ENCODE data around the gene RTF1. TPM values are rescaled to one million over a fixed set of nuclear protein-coding genes. Genes with fewer than 3 reads are reported as not detected.

RTF1 gene
- polyA plus RNA-seq, 2 of the 4 experiments (the other 2 are of a cell fraction), result 21.1 to 22.8 TPM

DNA sequence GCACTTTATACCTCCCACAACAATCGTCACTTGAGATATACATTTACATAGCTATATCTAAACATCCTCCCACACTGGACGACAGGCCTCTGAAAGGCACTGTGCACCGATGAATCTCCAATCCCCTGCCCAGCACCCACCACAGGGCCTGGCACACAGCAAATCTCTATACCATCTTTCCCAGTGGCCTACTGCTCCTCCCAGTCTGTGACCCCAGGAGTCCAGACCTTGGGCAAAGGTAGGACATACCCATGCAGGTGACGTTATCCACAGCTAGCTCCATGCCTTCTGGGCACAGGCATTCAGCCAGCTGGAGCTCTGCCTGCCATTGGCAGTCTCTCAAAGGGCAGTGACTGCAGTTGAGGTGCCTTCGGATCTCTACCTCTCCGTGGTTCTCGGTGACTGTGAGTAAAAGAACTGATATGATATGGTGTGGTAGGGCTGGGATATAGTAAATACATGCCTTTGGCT is 91.0 kb downstream of the RTF1 start:
- Histone ChIP-seq H3K4me1 (no peaks in the 10 kb centered on the region), H3K27ac (no peak overlapping the region), H3K9me3 (no peaks in the 10 kb centered on the region), H3K4me2 (no peak overlapping the region), H3K4me3 (no peak overlapping the region)
- DNase-seq (ENCODE audit: low read depth in 1 of 2, low spot score in 1 of 2) (no peak), ATAC-seq (no peak), FAIRE-seq (no peak)
- CTCF ChIA-PET, result interaction anchor here (1.1 kb wide), 1 partner anchor 20 kb away, joined by 3 read pairs; no protein-coding TSS in a partner anchor
- POLR2A ChIA-PET, result no interaction called here
- no peak for TF ChIP-seq ZFP36 (IDR thresholded peaks at IDR 0.05; ENCODE audit: borderline replicate concordance, partially characterized antibody)
- TF ChIP-seq RARB (CRISPR knock-in tag; IDR thresholded peaks at IDR 0.05), result no peak
- no peak for TF ChIP-seq POLR2AphosphoS2 (conservative IDR thresholded peaks at IDR 0.05; ENCODE audit: low read length)
- no peak for TF ChIP-seq RNF2 (IDR thresholded peaks at IDR 0.05; ENCODE audit: borderline replicate concordance, low read depth)
- TF ChIP-seq TFCP2L1 (CRISPR knock-in tag; IDR thresholded peaks at IDR 0.05), result no peak
- TF ChIP-seq HOXB5 (CRISPR knock-in tag; IDR thresholded peaks at IDR 0.05), result no peak
- TF ChIP-seq NPAS2 (CRISPR knock-in tag; IDR thresholded peaks at IDR 0.05; ENCODE audit: borderline replicate concordance), result no peak
- TF ChIP-seq POLR2A (IDR thresholded peaks at IDR 0.05; ENCODE audit: low read length), result no peak
- no peak for TF ChIP-seq EHF (CRISPR knock-in tag; IDR thresholded peaks at IDR 0.05)
- no peak for TF ChIP-seq ZSCAN20 (CRISPR knock-in tag; IDR thresholded peaks at IDR 0.05)
- TF ChIP-seq PBX3 (IDR thresholded peaks at IDR 0.05), result no peak
- no peak for TF ChIP-seq RAD21 (conservative IDR thresholded peaks at IDR 0.05 in 1 of 2, IDR thresholded peaks at IDR 0.05 in 1 of 2)
- no peak for TF ChIP-seq CEBPB (IDR thresholded peaks at IDR 0.05)
- TF ChIP-seq, protein P1, sequence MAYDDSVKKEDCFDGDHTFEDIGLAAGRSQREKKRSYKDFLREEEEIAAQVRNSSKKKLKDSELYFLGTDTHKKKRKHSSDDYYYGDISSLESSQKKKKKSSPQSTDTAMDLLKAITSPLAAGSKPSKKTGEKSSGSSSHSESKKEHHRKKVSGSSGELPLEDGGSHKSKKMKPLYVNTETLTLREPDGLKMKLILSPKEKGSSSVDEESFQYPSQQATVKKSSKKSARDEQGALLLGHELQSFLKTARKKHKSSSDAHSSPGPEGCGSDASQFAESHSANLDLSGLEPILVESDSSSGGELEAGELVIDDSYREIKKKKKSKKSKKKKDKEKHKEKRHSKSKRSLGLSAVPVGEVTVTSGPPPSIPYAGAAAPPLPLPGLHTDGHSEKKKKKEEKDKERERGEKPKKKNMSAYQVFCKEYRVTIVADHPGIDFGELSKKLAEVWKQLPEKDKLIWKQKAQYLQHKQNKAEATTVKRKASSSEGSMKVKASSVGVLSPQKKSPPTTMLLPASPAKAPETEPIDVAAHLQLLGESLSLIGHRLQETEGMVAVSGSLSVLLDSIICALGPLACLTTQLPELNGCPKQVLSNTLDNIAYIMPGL (CRISPR knock-in tag; IDR thresholded peaks at IDR 0.05; ENCODE audit: borderline replicate concordance), result no peak
- TF ChIP-seq, protein P2, sequence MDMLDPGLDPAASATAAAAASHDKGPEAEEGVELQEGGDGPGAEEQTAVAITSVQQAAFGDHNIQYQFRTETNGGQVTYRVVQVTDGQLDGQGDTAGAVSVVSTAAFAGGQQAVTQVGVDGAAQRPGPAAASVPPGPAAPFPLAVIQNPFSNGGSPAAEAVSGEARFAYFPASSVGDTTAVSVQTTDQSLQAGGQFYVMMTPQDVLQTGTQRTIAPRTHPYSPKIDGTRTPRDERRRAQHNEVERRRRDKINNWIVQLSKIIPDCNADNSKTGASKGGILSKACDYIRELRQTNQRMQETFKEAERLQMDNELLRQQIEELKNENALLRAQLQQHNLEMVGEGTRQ (IDR thresholded peaks at IDR 0.05), result no peak
- TF ChIP-seq MYC (IDR thresholded peaks at IDR 0.05; ENCODE audit: borderline replicate concordance, low read length), result no peak
- WGBS (ENCODE audit: missing lambda C conversion rate), result 64% methylated on average over 7 of the region's 7 CpGs

- WGBS (ENCODE audit: missing lambda C conversion rate), result 83% methylated on average over 7 of the region's 7 CpGs
- no peak for ATAC-seq
- no peak for TF ChIP-seq HEYL (CRISPR knock-in tag; IDR thresholded peaks at IDR 0.05)
- Histone ChIP-seq H3K4me3 (no peak overlapping the region), H3K4me1 (no peaks in the 10 kb centered on the region), H3K27ac (no peak overlapping the region), H3K9me3 (no peaks in the 10 kb centered on the region), H3K4me2 (no peak overlapping the region)
- POLR2A ChIA-PET, result no interaction called here
- CTCF ChIA-PET, result interaction anchor here (0.6 kb wide), 1 partner anchor 100 kb away, joined by 3 read pairs; no protein-coding TSS in a partner anchor
- no peak for FAIRE-seq
- DNase-seq (ENCODE audit: low read depth in 1 of 2, low spot score in 1 of 2), result no peak
Observed at GRCh38 chr15:41510728-41511127, 93.8 kb downstream of the RTF1 start.

- no peak overlapping the region for H3K27ac ChIP-seq
- POLR2A ChIA-PET, result no interaction called here
- H3K9me3 ChIP-seq, result no peaks in the 10 kb centered on the region
- H3K4me1 ChIP-seq, result no peaks in the 10 kb centered on the region
- no peak for FAIRE-seq
- CTCF ChIA-PET, result no interaction called here
- WGBS (ENCODE audit: missing lambda C conversion rate), result 93% methylated on average over 18 of the region's 56 CpGs
- ATAC-seq, result no peak
- no peak overlapping the region for H3K4me3 ChIP-seq
- no peak for DNase-seq (ENCODE audit: low read depth in 1 of 2, low spot score in 1 of 2)
- H3K4me2 ChIP-seq, result no peak overlapping the region
- TF ChIP-seq ESRRA (IDR thresholded peaks at IDR 0.05; ENCODE audit: borderline replicate concordance, low read length), result no peak
- TF ChIP-seq KDM5A (IDR thresholded peaks at IDR 0.05), result no peak
- no peak for TF ChIP-seq SMC3 (IDR thresholded peaks at IDR 0.05)
- TF ChIP-seq TFCP2L1 (CRISPR knock-in tag; IDR thresholded peaks at IDR 0.05), result no peak
- TF ChIP-seq PHF8 (IDR thresholded peaks at IDR 0.05; ENCODE audit: borderline replicate concordance, low read depth), result no peak
- no peak for TF ChIP-seq TP53 (CRISPR knock-in tag; IDR thresholded peaks at IDR 0.05)
- no peak for TF ChIP-seq BCL3 (IDR thresholded peaks at IDR 0.05)
- TF ChIP-seq ZC3H11A (IDR thresholded peaks at IDR 0.05), result no peak
- no peak for TF ChIP-seq RAD21 (conservative IDR thresholded peaks at IDR 0.05 in 1 of 2, IDR thresholded peaks at IDR 0.05 in 1 of 2)
- TF ChIP-seq SREBF2 (IDR thresholded peaks at IDR 0.05), result no peak
- TF ChIP-seq CTCF (IDR thresholded peaks at IDR 0.05), result no peak
- TF ChIP-seq CHD4 (IDR thresholded peaks at IDR 0.05; ENCODE audit: borderline replicate concordance), result no peak
- TF ChIP-seq ZSCAN20 (CRISPR knock-in tag; IDR thresholded peaks at IDR 0.05), result no peak
- no peak for TF ChIP-seq EP300 (IDR thresholded peaks at IDR 0.05)
Observed at GRCh38 chr15:41511331-41511898, 94.5 kb downstream of the RTF1 start.

Measured in A549 (cell line).